ENCODE measurements around the gene PPP2R3A. TPM values are rescaled to one million over a fixed set of nuclear protein-coding genes. Genes with fewer than 3 reads are reported as not detected.

PPP2R3A gene
- total and polyA plus RNA-seq, 2 of the 4 experiments (the other 2 are of a cell fraction) = 11.3 to 37.3 TPM

- Histone ChIP-seq H2BK20ac (ENCODE audit: low read depth, low read length) (no peak overlapping the region), H3K79me1 (ENCODE audit: low read depth in 1 of 2, low read length in 2 of 2) (peaks cover 3 to 4% of the 10 kb centered on the region in 2 experiments; a peak in 3 of 4 replicates), H4K91ac (ENCODE audit: insufficient read depth, low read depth, low read length) (no peak overlapping the region), H3K56ac (ENCODE audit: extremely low read depth, insufficient read depth, low read length) (no peak overlapping the region), H3K4me1 (ENCODE audit: control insufficient read depth, insufficient read depth, low read length) (no peaks in the 10 kb centered on the region), H4K20me1 (ENCODE audit: insufficient read depth, low read length) (no peaks in the 10 kb centered on the region), H3K36me3 (ENCODE audit: control insufficient read depth, insufficient read depth, low read length) (peaks cover 9% of the 10 kb centered on the region), H3K9ac (ENCODE audit: low read depth, low read length) (no peak overlapping the region), H2BK15ac (ENCODE audit: low read depth, low read length) (no peak overlapping the region), H2BK120ac (ENCODE audit: low read depth, low read length) (no peak overlapping the region), H3K9me1 (ENCODE audit: insufficient read depth, low read length) (no peaks in the 10 kb centered on the region), H3K14ac (replicated peaks; ENCODE audit: low read depth, low read length) (no peak overlapping the region), H4K5ac (ENCODE audit: low read depth, low read length) (no peak overlapping the region), H3K27me3 (ENCODE audit: control insufficient read depth, insufficient read depth, low read length) (no peaks in the 10 kb centered on the region), H3K4me2 (ENCODE audit: low read depth, low read length) (no peak overlapping the region), H3K4ac (ENCODE audit: low read depth, low read length) (no peak overlapping the region), H3K4me3 (ENCODE audit: insufficient read depth, low read depth, low read length) (no peak overlapping the region), H3K27ac (ENCODE audit: insufficient read depth, low read length) (no peak overlapping the region), H2BK5ac (ENCODE audit: low read depth, low read length, poor library complexity, severe bottlenecking) (no peak overlapping the region), H2AK9ac (replicated peaks; ENCODE audit: low read depth, low read length, poor library complexity) (no peak overlapping the region), H2AFZ (replicated peaks; ENCODE audit: low read length, poor library complexity) (no peak overlapping the region), H3K23ac (ENCODE audit: low read depth, low read length) (no peak overlapping the region), H3K9me3 (ENCODE audit: control insufficient read depth, insufficient read depth, low read length) (peaks cover 3% of the 10 kb centered on the region; the same call in 1 of the 2 replicates), H3K18ac (ENCODE audit: low read depth, low read length) (no peak overlapping the region), H4K8ac (ENCODE audit: low read depth in 2 of 2, low read length in 2 of 2) (no peak overlapping the region), H2AK5ac (ENCODE audit: low read depth, low read length) (no peak overlapping the region)
- no peak for DNase-seq
- intact Hi-C loops (cut with micrococcal nuclease) = no loop called here
- POLR2A ChIA-PET (ENCODE audit: unreplicated experiment) = no interaction called here
- TF ChIP-seq RAD21 (IDR thresholded peaks at IDR 0.05; ENCODE audit: low read length) = no peak
- TF ChIP-seq SMC3 (IDR thresholded peaks at IDR 0.05; ENCODE audit: low read depth, low read length) = no peak
- no peak for TF ChIP-seq FOS (IDR thresholded peaks at IDR 0.05; ENCODE audit: low read depth, low read length)
- no peak for TF ChIP-seq MAZ (IDR thresholded peaks at IDR 0.05; ENCODE audit: borderline replicate concordance, low read depth, low read length)
- TF ChIP-seq CEBPB (IDR thresholded peaks at IDR 0.05; ENCODE audit: low read depth, low read length) = no peak
- no peak for TF ChIP-seq USF2 (IDR thresholded peaks at IDR 0.05; ENCODE audit: low read depth, low read length)
- TF ChIP-seq ELK1 (IDR thresholded peaks at IDR 0.05; ENCODE audit: borderline replicate concordance, low read depth, low read length) = no peak
- in situ Hi-C loops (cut with MboI; ENCODE audit: low sequenced_read_pairs) = no loop called here
- WGBS, 2 experiments (ENCODE audit: extremely low coverage in 2 of 2, insufficient read length in 1 of 2) = no CpG with 5 or more reads among the region's 1 CpG
- CTCF ChIA-PET = no interaction called here
- dilution Hi-C loops (cut with HindIII; ENCODE audit: low sequenced_read_pairs, unreplicated experiment) = no loop called here
- no TSS peak for BruUV-seq (replicated peaks)
- no peak for ATAC-seq (ENCODE audit: low read depth)
These were observed 144.0 kb downstream of the PPP2R3A start for GRCh38 chr3:136109499-136109898.
